IMR-90 (cell line): ENCODE data around the gene EPB41L2. TPM values are rescaled to one million over a fixed set of nuclear protein-coding genes. Genes with fewer than 3 reads are reported as not detected.

Experiments
- ATAC-seq: fragments of 200-7000 bp; cut with Tn5 transposase; 2 replicates; pipeline ENCODE4 v1.9.1; 2020; ENCODE audit warnings: low read depth, mild to moderate bottlenecking, moderate library complexity
- BruUV-seq: library from RNA; stranded (reverse); fragments of 400-500 nt; replicated peaks from 2 replicates; lab custom pipeline; 2021; lab: Mats Ljungman, UMichigan
- CTCF ChIA-PET: fragments of 300-600 bp; formaldehyde crosslinking; extraction: SDS; loops from one replicate; lab custom pipeline; 2021; ENCODE audit warnings: antibody characterized with exemption; lab: Yijun Ruan, JAX
- POLR2A ChIA-PET: fragments of 300-600 bp; sonication (Branson Sonifier 250); formaldehyde crosslinking; loops from one replicate; lab custom pipeline; 2022; ENCODE audit warnings: antibody characterized with exemption; ENCODE audit not compliant: unreplicated experiment; lab: Charles Lee
- DNase-seq: peaks from one replicate; pipeline ENCODE4 v3.0.0; 2013
- H2AFZ ChIP-seq: replicated peaks from 2 replicates; pipeline ENCODE3; 2013; ENCODE audit warnings: low read length, mild to moderate bottlenecking; ENCODE audit not compliant: poor library complexity
- H2AK5ac ChIP-seq: 2 replicates; pipeline ENCODE4 v1.6.1; 2013; ENCODE audit warnings: low read depth, low read length, inconsistent platforms
- H2AK9ac ChIP-seq: replicated peaks from 2 replicates; pipeline ENCODE3; 2013; ENCODE audit warnings: mild to moderate bottlenecking, low read depth, low read length, moderate library complexity; ENCODE audit not compliant: poor library complexity
- H2BK120ac ChIP-seq: 2 replicates; pipeline ENCODE4 v1.6.1; 2013; ENCODE audit warnings: low read depth, low read length, inconsistent platforms
- H2BK15ac ChIP-seq: 3 replicates; pipeline ENCODE4 v1.6.1; 2013; ENCODE audit warnings: low read depth, low read length, inconsistent platforms
- H2BK20ac ChIP-seq: 2 replicates; pipeline ENCODE4 v1.6.1; 2013; ENCODE audit warnings: low read depth, mild to moderate bottlenecking, inconsistent platforms, low read length, moderate library complexity
- H2BK5ac ChIP-seq: 2 replicates; pipeline ENCODE4 v1.6.1; 2013; ENCODE audit warnings: mild to moderate bottlenecking, low read depth, low read length, inconsistent platforms; ENCODE audit not compliant: poor library complexity, severe bottlenecking
- H3K14ac ChIP-seq: replicated peaks from 2 replicates; pipeline ENCODE4 v1.6.1; 2013; ENCODE audit warnings: low read depth, low read length, inconsistent platforms
- H3K18ac ChIP-seq: 2 replicates; pipeline ENCODE4 v1.6.1; 2013; ENCODE audit warnings: low read depth, low read length, control low read depth
- H3K23ac ChIP-seq: 2 replicates; pipeline ENCODE4 v1.6.1; 2013; ENCODE audit warnings: low read depth, low read length, inconsistent platforms
- H3K27ac ChIP-seq: 2 replicates; pipeline ENCODE4 v1.5.1; 2013; ENCODE audit warnings: mild to moderate bottlenecking, control low read depth, low read length; ENCODE audit not compliant: insufficient read depth
- H3K27me3 ChIP-seq: 2 replicates; pipeline ENCODE4 v1.6.1; 2013; ENCODE audit warnings: low read length; ENCODE audit not compliant: control insufficient read depth, insufficient read depth
- H3K36me3 ChIP-seq: 2 replicates; pipeline ENCODE4 v1.6.1; 2013; ENCODE audit warnings: low read length, mixed read lengths; ENCODE audit not compliant: control insufficient read depth, insufficient read depth
- H3K4ac ChIP-seq: 2 replicates; pipeline ENCODE4 v1.6.1; 2013; ENCODE audit warnings: low read depth, low read length, inconsistent platforms
- H3K4me1 ChIP-seq: 2 replicates; pipeline ENCODE4 v1.6.1; 2013; ENCODE audit warnings: low read length, mixed read lengths; ENCODE audit not compliant: control insufficient read depth, insufficient read depth
- H3K4me2 ChIP-seq: 2 replicates; pipeline ENCODE4 v1.6.1; 2013; ENCODE audit warnings: low read depth, mild to moderate bottlenecking, control low read depth, low read length, moderate library complexity
- H3K4me3 ChIP-seq: 2 replicates; pipeline ENCODE4 v1.5.1; 2013; ENCODE audit warnings: low read depth, mild to moderate bottlenecking, control low read depth, low read length, moderate library complexity; ENCODE audit not compliant: insufficient read depth
- H3K56ac ChIP-seq: 2 replicates; pipeline ENCODE4 v1.6.1; 2013; ENCODE audit warnings: low read length, inconsistent platforms; ENCODE audit not compliant: insufficient read depth; ENCODE audit errors: extremely low read depth
- H3K79me1 ChIP-seq, 2 experiments: 2 replicates each; pipeline ENCODE4 v1.6.1; 2013; ENCODE audit warnings: low read length in 2 of 2, inconsistent platforms in 1 of 2, low read depth in 1 of 2
- H3K9ac ChIP-seq: 2 replicates; pipeline ENCODE4 v1.6.1; 2013; ENCODE audit warnings: low read depth, low read length, control low read depth
- H3K9me1 ChIP-seq: 2 replicates; pipeline ENCODE4 v1.6.1; 2013; ENCODE audit warnings: low read length, inconsistent platforms; ENCODE audit not compliant: insufficient read depth
- H3K9me3 ChIP-seq: 2 replicates; pipeline ENCODE4 v1.6.1; 2013; ENCODE audit warnings: low read length; ENCODE audit not compliant: control insufficient read depth, insufficient read depth
- H4K20me1 ChIP-seq: 2 replicates; pipeline ENCODE4 v1.6.1; 2013; ENCODE audit warnings: low read length, inconsistent platforms; ENCODE audit not compliant: insufficient read depth
- H4K5ac ChIP-seq: 2 replicates; pipeline ENCODE4 v1.6.1; 2013; ENCODE audit warnings: mild to moderate bottlenecking, low read depth, low read length, control low read depth
- H4K8ac ChIP-seq, 2 experiments: 2 replicates each; pipeline ENCODE4 v1.6.1; 2013; ENCODE audit warnings: low read depth in 2 of 2, low read length in 2 of 2, control low read depth in 1 of 2, inconsistent platforms in 1 of 2
- H4K91ac ChIP-seq: 2 replicates; pipeline ENCODE4 v1.6.1; 2013; ENCODE audit warnings: low read depth, low read length, inconsistent platforms; ENCODE audit not compliant: insufficient read depth
- BHLHE40 ChIP-seq: fragments of 150-350 bp; IDR thresholded peaks from 2 replicates; pipeline ENCODE4 v1.6.1; 2016; ENCODE audit warnings: mild to moderate bottlenecking, low read depth, low read length
- CEBPB ChIP-seq: IDR thresholded peaks from 2 replicates; pipeline ENCODE4 v1.6.1; 2012; ENCODE audit warnings: low read depth, low read length, improper control_type of control experiment
- CHD1 ChIP-seq: IDR thresholded peaks from 2 replicates; pipeline ENCODE4 v1.6.1; 2012; ENCODE audit warnings: low read depth, low read length, improper control_type of control experiment
- CTCF ChIP-seq: conservative IDR thresholded peaks from 2 replicates; pipeline ENCODE4 v1.5.1; 2012; ENCODE audit warnings: mild to moderate bottlenecking, low read depth, low read length, improper control_type of control experiment
- ELK1 ChIP-seq: fragments of 150-350 bp; IDR thresholded peaks from 2 replicates; pipeline ENCODE4 v1.6.1; 2016; ENCODE audit warnings: low read depth, mild to moderate bottlenecking, low read length, moderate library complexity, borderline replicate concordance
- FOS ChIP-seq: fragments of 150-350 bp; IDR thresholded peaks from 2 replicates; pipeline ENCODE4 v1.6.1; 2016; ENCODE audit warnings: low read depth, low read length
- MAZ ChIP-seq: IDR thresholded peaks from 2 replicates; pipeline ENCODE4 v1.6.1; 2012; ENCODE audit warnings: low read depth, mild to moderate bottlenecking, low read length, improper control_type of control experiment, moderate library complexity, borderline replicate concordance
- NFE2L2 ChIP-seq: fragments of 150-350 bp; IDR thresholded peaks from 2 replicates; pipeline ENCODE4 v1.6.1; 2016; ENCODE audit warnings: low read depth, mild to moderate bottlenecking, low read length
- POLR2A ChIP-seq: IDR thresholded peaks from 2 replicates; pipeline ENCODE4 v1.6.1; 2012; ENCODE audit warnings: mild to moderate bottlenecking, low read depth, low read length
- RAD21 ChIP-seq: IDR thresholded peaks from 2 replicates; pipeline ENCODE4 v1.6.1; 2012; ENCODE audit warnings: low read length, improper control_type of control experiment
- RCOR1 ChIP-seq: IDR thresholded peaks from 2 replicates; pipeline ENCODE4 v1.6.1; 2012; ENCODE audit warnings: mild to moderate bottlenecking, low read length, improper control_type of control experiment; ENCODE audit not compliant: insufficient replicate concordance
- RFX5 ChIP-seq: IDR thresholded peaks from 2 replicates; pipeline ENCODE4 v1.8.0; 2012; ENCODE audit warnings: low read depth, mild to moderate bottlenecking, low read length, moderate library complexity
- SMC3 ChIP-seq: fragments of 150-350 bp; IDR thresholded peaks from 2 replicates; pipeline ENCODE4 v1.6.1; 2016; ENCODE audit warnings: low read depth, mild to moderate bottlenecking, antibody characterized with exemption, low read length, moderate library complexity
- USF2 ChIP-seq: fragments of 150-350 bp; IDR thresholded peaks from 2 replicates; pipeline ENCODE4 v1.6.1; 2017; ENCODE audit warnings: mild to moderate bottlenecking, antibody characterized with exemption, low read length, low read depth
- WGBS, 2 experiments: methylation state at CpG; one replicate each; pipeline versions ENCODE4 v1.1.5 to v1.1.7; 2013; ENCODE audit warnings: missing lambda C conversion rate in 2 of 2; ENCODE audit not compliant: insufficient read length in 1 of 2; ENCODE audit errors: extremely low coverage in 2 of 2; 5-methylcytosine and 5-hydroxymethylcytosine counted together
- dilution Hi-C: fragments of 300-500 bp; cut with HindIII; formaldehyde crosslinking; loops from one replicate; pipeline ENCODE4 v1.14.3; 2018; ENCODE audit warnings: low sequenced_read_pairs; ENCODE audit not compliant: unreplicated experiment
- in situ Hi-C: fragments of 300-500 bp; cut with MboI; formaldehyde crosslinking; loops from 3 replicates; pipeline ENCODE4 v1.14.3; 2019; ENCODE audit warnings: low sequenced_read_pairs, inconsistent platforms, mixed read lengths
- intact Hi-C: fragments of 100-400 bp; cut with micrococcal nuclease; formaldehyde crosslinking; loops from 2 replicates; pipeline ENCODE4 v1.10.0; 2022
- polyA plus RNA-seq, 3 experiments: library from polyadenylated mRNA; depleted of rRNA; stranded (reverse); fragments of >200 nt; gene quantifications; 2 replicates each; pipeline ENCODE4 v1.2.3, GENCODE V29; 2012; ENCODE audit warnings: low replicate concordance in 1 of 3
- total RNA-seq: library from RNA; depleted of rRNA; stranded (reverse); fragments of >200 nt; gene quantifications from 2 replicates; pipeline ENCODE4 v1.2.3, GENCODE V29; 2012

Gene EPB41L2
- total and polyA plus RNA-seq, 2 of the 4 experiments (the other 2 are of a cell fraction) = 85.7 to 99.8 TPM

- Histone ChIP-seq H4K20me1 (peaks cover 21% of the 10 kb centered on the region; the same call in 1 of the 2 replicates), H2AFZ (no peak overlapping the region), H3K9me1 (peaks cover 22% of the 10 kb centered on the region), H2BK120ac (peak overlapping the region; percentile 84), H3K27me3 (no peaks in the 10 kb centered on the region), H3K23ac (peak overlapping the region; percentile 95), H3K56ac (no peak overlapping the region), H4K8ac (peak overlapping the region in 1 of 2 experiments; percentile 77; a peak in 2 of 4 replicates), H3K14ac (peak overlapping the region; percentile 87), H2AK9ac (no peak overlapping the region), H2BK20ac (peak overlapping the region; percentile 86), H4K5ac (no peak overlapping the region; the same call in 1 of the 2 replicates), H3K9ac (no peak overlapping the region), H2BK15ac (peak overlapping the region; percentile 83; the same call in 1 of the 3 replicates), H3K4me3 (no peak overlapping the region), H3K4ac (peak overlapping the region; percentile 75), H4K91ac (peak overlapping the region; percentile 75), H3K36me3 (no peaks in the 10 kb centered on the region), H2BK5ac (peak overlapping the region; percentile 71), H3K27ac (peak overlapping the region; percentile 34; the same call in 1 of the 2 replicates), H3K18ac (peak overlapping the region; percentile 71; the same call in 1 of the 2 replicates), H3K79me1 (peaks cover 35 to 61% of the 10 kb centered on the region in 2 experiments), H2AK5ac (peak overlapping the region; percentile 90; the same call in 1 of the 2 replicates), H3K9me3 (no peaks in the 10 kb centered on the region), H3K4me1 (peaks cover 20% of the 10 kb centered on the region), H3K4me2 (no peak overlapping the region)
- DNase-seq (no peak), ATAC-seq (no peak)
- intact Hi-C loops = no loop called here
- dilution Hi-C loops = no loop called here
- 67% methylated on average over 1 of the region's 2 CpGs; no CpG with 5 or more reads in 1 of the 2 experiments for WGBS, 2 experiments
- ChIA-PET POLR2A (no interaction called here), CTCF (no interaction called here)
- in situ Hi-C loops = no loop called here
- no TSS peak for BruUV-seq
- TF ChIP-seq FOS = no peak
- TF ChIP-seq NFE2L2 = no peak
- no peak for TF ChIP-seq MAZ
- TF ChIP-seq CTCF = no peak
- TF ChIP-seq RFX5 = no peak
- no peak for TF ChIP-seq SMC3
- TF ChIP-seq BHLHE40 = no peak
- no peak for TF ChIP-seq RCOR1
- TF ChIP-seq CEBPB = no peak
- TF ChIP-seq RAD21 = no peak
- TF ChIP-seq USF2 = no peak
- no peak for TF ChIP-seq ELK1
- no peak for TF ChIP-seq CHD1
- TF ChIP-seq POLR2A = no peak
Observed at GRCh38 chr6:130932438-130932837, 130.6 kb downstream of the EPB41L2 start.
